ENCODE data around the gene PLIN3. TPM values are rescaled to one million over a fixed set of nuclear protein-coding genes. Genes with fewer than 3 reads are reported as not detected.
"Not testable (repeated sequence)": the region's sequence is repeated elsewhere in the genome, so short reads cannot be mapped to it uniquely, and the experiment has no call there.

The PLIN3 gene
- total RNA-seq, 1 experiment from 2014 or later = 291 TPM

GRCh38 chr19:4900879-4901278, 33.4 kb upstream of the PLIN3 start:
- H3K27me3 ChIP-seq, H3K36me3 ChIP-seq, H3K4me3 ChIP-seq, H3K9me3 ChIP-seq, DNase-seq: not testable (repeated sequence)

GRCh38 chr19:4897146-4897545, 29.7 kb upstream of the PLIN3 start:
- H3K36me3 ChIP-seq = no peaks in the 10 kb centered on the region
- no peak overlapping the region for H3K4me3 ChIP-seq
- DNase-seq = no peak
- no peaks in the 10 kb centered on the region for H3K27me3 ChIP-seq
- H3K9me3 ChIP-seq = no peaks in the 10 kb centered on the region

- peak; percentile 52 for DNase-seq
- H3K27me3 ChIP-seq = no peaks in the 10 kb centered on the region
These were observed 28.9 kb upstream of the PLIN3 start for GRCh38 chr19:4896372-4896771.

GRCh38 chr19:4892962-4893361, 25.5 kb upstream of the PLIN3 start:
- not testable (repeated sequence) for H3K4me3 ChIP-seq, DNase-seq, H3K27me3 ChIP-seq, H3K9me3 ChIP-seq, H3K36me3 ChIP-seq

More at GRCh38 chr19:4896372-4896771, 28.9 kb upstream of the PLIN3 start:
- no peaks in the 10 kb centered on the region for H3K36me3 ChIP-seq
- no peak overlapping the region for H3K4me3 ChIP-seq
- no peaks in the 10 kb centered on the region for H3K9me3 ChIP-seq

GRCh38 chr19:4891066-4891465, 23.6 kb upstream of the PLIN3 start:
- Histone ChIP-seq H3K27me3 (no peaks in the 10 kb centered on the region), H3K9me3 (no peaks in the 10 kb centered on the region), H3K4me3 (no peak overlapping the region), H3K36me3 (no peaks in the 10 kb centered on the region)
- DNase-seq = no peak

GRCh38 chr19:4889034-4889815, 21.8 kb upstream of the PLIN3 start:
- Histone ChIP-seq H3K9me3 (no peaks in the 10 kb centered on the region), H3K27me3 (no peaks in the 10 kb centered on the region), H3K36me3 (no peaks in the 10 kb centered on the region), H3K4me3 (no peak overlapping the region)
- DNase-seq = peak; percentile 60

GRCh38 chr19:4887803-4888202, 20.3 kb upstream of the PLIN3 start:
- H3K9me3 ChIP-seq, H3K27me3 ChIP-seq, H3K36me3 ChIP-seq, DNase-seq, H3K4me3 ChIP-seq: not testable (repeated sequence)

GRCh38 chr19:4884993-4885392, 17.5 kb upstream of the PLIN3 start:
- not testable (repeated sequence) for H3K4me3 ChIP-seq, DNase-seq, H3K36me3 ChIP-seq, H3K27me3 ChIP-seq, H3K9me3 ChIP-seq

- not testable (repeated sequence) for H3K36me3 ChIP-seq, H3K9me3 ChIP-seq, H3K4me3 ChIP-seq, DNase-seq, H3K27me3 ChIP-seq
These were observed 15.4 kb upstream of the PLIN3 start for GRCh38 chr19:4882874-4883273.

- Histone ChIP-seq H3K27me3 (no peaks in the 10 kb centered on the region), H3K9me3 (no peaks in the 10 kb centered on the region), H3K36me3 (no peaks in the 10 kb centered on the region), H3K4me3 (no peak overlapping the region)
- no peak for DNase-seq
These were observed 11.6 kb upstream of the PLIN3 start for GRCh38 chr19:4879041-4879440.

- Histone ChIP-seq H3K36me3 (no peaks in the 10 kb centered on the region), H3K27me3 (no peaks in the 10 kb centered on the region), H3K4me3 (no peak overlapping the region), H3K9me3 (no peaks in the 10 kb centered on the region)
- no peak for DNase-seq
These were observed 11.1 kb upstream of the PLIN3 start for GRCh38 chr19:4878491-4878968.

GRCh38 chr19:4877753-4878490, 10.5 kb upstream of the PLIN3 start:
- DNase-seq = no peak
- Histone ChIP-seq H3K9me3 (no peaks in the 10 kb centered on the region), H3K36me3 (no peaks in the 10 kb centered on the region), H3K4me3 (no peak overlapping the region), H3K27me3 (no peaks in the 10 kb centered on the region)

GRCh38 chr19:4873930-4874329, 6.5 kb upstream of the PLIN3 start:
- H3K36me3 ChIP-seq = no peaks in the 10 kb centered on the region
- no peaks in the 10 kb centered on the region for H3K9me3 ChIP-seq
- no peak overlapping the region for H3K4me3 ChIP-seq
- no peaks in the 10 kb centered on the region for H3K27me3 ChIP-seq
- DNase-seq = no peak

GRCh38 chr19:4871711-4872110, 4.2 kb upstream of the PLIN3 start:
- DNase-seq = no peak
- no peaks in the 10 kb centered on the region for H3K27me3 ChIP-seq
- H3K9me3 ChIP-seq = no peaks in the 10 kb centered on the region
- H3K36me3 ChIP-seq = peaks cover 1% of the 10 kb centered on the region
- H3K4me3 ChIP-seq = no peak overlapping the region

GRCh38 chr19:4870025-4870700, 2.7 kb upstream of the PLIN3 start:
- Histone ChIP-seq H3K36me3 (peaks cover 4% of the 10 kb centered on the region), H3K4me3 (no peak overlapping the region), H3K9me3 (no peaks in the 10 kb centered on the region), H3K27me3 (no peaks in the 10 kb centered on the region)
- peak; percentile 82 for DNase-seq

- peaks cover 8% of the 10 kb centered on the region for H3K36me3 ChIP-seq
- H3K4me3 ChIP-seq = no peak overlapping the region; the same call in 1 of the 2 replicates
- no peaks in the 10 kb centered on the region for H3K27me3 ChIP-seq
- DNase-seq = no peak
- no peaks in the 10 kb centered on the region for H3K9me3 ChIP-seq
These were observed 893 bp upstream of the PLIN3 start for GRCh38 chr19:4868286-4868834.
